ENCODE results near the gene CTNND1. TPM values are rescaled to one million over a fixed set of nuclear protein-coding genes. Genes with fewer than 3 reads are reported as not detected.

Gene CTNND1
- total and polyA plus RNA-seq, 2 of the 4 experiments (the other 2 are of a cell fraction): 88.5 to 229 TPM

GRCh38 chr11:57729479-57729878 lies 32.1 kb upstream of the CTNND1 start:
- H3K4ac ChIP-seq (ENCODE audit: low read depth, low read length): no peak overlapping the region
- DNase-seq (no peak), ATAC-seq (ENCODE audit: low read depth) (no peak)
- H3K4me3 ChIP-seq (ENCODE audit: insufficient read depth, low read depth, low read length): no peak overlapping the region
- WGBS, 2 experiments (ENCODE audit: extremely low coverage in 2 of 2, insufficient read length in 1 of 2): 100% methylated on average over 3 of the region's 7 CpGs; no CpG with 5 or more reads in 1 of the 2 experiments
- intact Hi-C loops (cut with micrococcal nuclease) (no loop called here), in situ Hi-C loops (cut with MboI; ENCODE audit: low sequenced_read_pairs) (no loop called here), dilution Hi-C loops (cut with HindIII; ENCODE audit: low sequenced_read_pairs, unreplicated experiment) (no loop called here)
- ChIA-PET POLR2A (ENCODE audit: unreplicated experiment) (interaction anchor here (0.6 kb wide), 1 partner anchor 251 kb away, joined by 3 read pairs; no protein-coding TSS in a partner anchor), CTCF (interaction anchor here (0.5 kb wide), 1 partner anchor 23 kb away, joined by 3 read pairs; no protein-coding TSS in a partner anchor)
- no peaks in the 10 kb centered on the region for H3K27me3 ChIP-seq (ENCODE audit: control insufficient read depth, insufficient read depth, low read length)
- H2AK5ac ChIP-seq (ENCODE audit: low read depth, low read length): no peak overlapping the region
- no peak overlapping the region for H4K5ac ChIP-seq (ENCODE audit: low read depth, low read length)
- no peak overlapping the region for H3K14ac ChIP-seq (replicated peaks; ENCODE audit: low read depth, low read length)
- no peak overlapping the region for H4K91ac ChIP-seq (ENCODE audit: insufficient read depth, low read depth, low read length)
- H3K79me1 ChIP-seq (ENCODE audit: low read depth in 1 of 2, low read length in 2 of 2): peaks cover 29 to 38% of the 10 kb centered on the region in 2 experiments
- no peaks in the 10 kb centered on the region for H3K36me3 ChIP-seq (ENCODE audit: control insufficient read depth, insufficient read depth, low read length)
- H3K23ac ChIP-seq (ENCODE audit: low read depth, low read length): no peak overlapping the region
- H3K4me2 ChIP-seq (ENCODE audit: low read depth, low read length): no peak overlapping the region
- no peak overlapping the region for H2BK15ac ChIP-seq (ENCODE audit: low read depth, low read length)
- H3K9me3 ChIP-seq (ENCODE audit: control insufficient read depth, insufficient read depth, low read length): no peaks in the 10 kb centered on the region
- no peaks in the 10 kb centered on the region for H3K9me1 ChIP-seq (ENCODE audit: insufficient read depth, low read length)
- H3K27ac ChIP-seq (ENCODE audit: insufficient read depth, low read length): no peak overlapping the region
- no peak overlapping the region for H3K56ac ChIP-seq (ENCODE audit: extremely low read depth, insufficient read depth, low read length)
- H2BK20ac ChIP-seq (ENCODE audit: low read depth, low read length): no peak overlapping the region
- peaks cover 7% of the 10 kb centered on the region; the same call in 1 of the 2 replicates for H4K20me1 ChIP-seq (ENCODE audit: insufficient read depth, low read length)
- no peak overlapping the region for H2BK5ac ChIP-seq (ENCODE audit: low read depth, low read length, poor library complexity, severe bottlenecking)
- no peaks in the 10 kb centered on the region for H3K4me1 ChIP-seq (ENCODE audit: control insufficient read depth, insufficient read depth, low read length)
- H4K8ac ChIP-seq (ENCODE audit: low read depth in 2 of 2, low read length in 2 of 2): no peak overlapping the region
- no peak overlapping the region for H2AK9ac ChIP-seq (replicated peaks; ENCODE audit: low read depth, low read length, poor library complexity)
- H3K18ac ChIP-seq (ENCODE audit: low read depth, low read length): no peak overlapping the region
- no peak overlapping the region for H2AFZ ChIP-seq (replicated peaks; ENCODE audit: low read length, poor library complexity)
- BruUV-seq (replicated peaks): no TSS peak
- no peak for TF ChIP-seq MAFK (IDR thresholded peaks at IDR 0.05; ENCODE audit: low read depth, low read length)
- TF ChIP-seq MXI1 (IDR thresholded peaks at IDR 0.05; ENCODE audit: borderline replicate concordance, low read depth, low read length): no peak
- TF ChIP-seq RCOR1 (IDR thresholded peaks at IDR 0.05; ENCODE audit: insufficient replicate concordance, low read length): no peak
- TF ChIP-seq BHLHE40 (IDR thresholded peaks at IDR 0.05; ENCODE audit: low read depth, low read length): no peak
- no peak for TF ChIP-seq FOS (IDR thresholded peaks at IDR 0.05; ENCODE audit: low read depth, low read length)
- TF ChIP-seq SMC3 (IDR thresholded peaks at IDR 0.05; ENCODE audit: low read depth, low read length): no peak
- TF ChIP-seq CTCF (conservative IDR thresholded peaks at IDR 0.05; ENCODE audit: low read depth, low read length): no peak
- no peak for TF ChIP-seq ELK1 (IDR thresholded peaks at IDR 0.05; ENCODE audit: borderline replicate concordance, low read depth, low read length)
- no peak for TF ChIP-seq RAD21 (IDR thresholded peaks at IDR 0.05; ENCODE audit: low read length)
- TF ChIP-seq MAZ (IDR thresholded peaks at IDR 0.05; ENCODE audit: borderline replicate concordance, low read depth, low read length): no peak
- TF ChIP-seq USF2 (IDR thresholded peaks at IDR 0.05; ENCODE audit: low read depth, low read length): no peak
- no peak overlapping the region for H3K9ac ChIP-seq (ENCODE audit: low read depth, low read length)
- no peak overlapping the region for H2BK120ac ChIP-seq (ENCODE audit: low read depth, low read length)

All from IMR-90 (cell line).